Psoas muscle (tissue), 8 donors: Measurements from ENCODE around the gene ZHX3. TPM values are rescaled to one million over a fixed set of nuclear protein-coding genes. Genes with fewer than 3 reads are reported as not detected.

Experiments
- ATAC-seq, 4 donors: fragments of 200-7000 bp; cut with Tn5 transposase; one replicate each; pipeline ENCODE4 v1.9.1; 2020; ENCODE audit warnings: moderate library complexity in 3 of 4, mild to moderate bottlenecking in 2 of 4
- DNase-seq, 2 donors: peaks; one replicate each; pipeline ENCODE4 v3.0.0-alpha.2; 2020
- H3K27ac ChIP-seq: fragments of 200-600 bp; one replicate; pipeline ENCODE4 v1.8.0; 2022
- H3K27me3 ChIP-seq, 3 donors: fragments of 200-600 bp in 1 of 3; one replicate each; pipeline versions ENCODE4 v1.6.1 to v1.8.0; 2013 to 2022; ENCODE audit warnings: low read length in 2 of 3, mild to moderate bottlenecking in 2 of 3, moderate library complexity in 1 of 3; ENCODE audit not compliant: insufficient read depth in 3 of 3
- H3K36me3 ChIP-seq, 2 donors: fragments of 200-600 bp in 1 of 2; one replicate each; pipeline versions ENCODE4 v1.6.1 to v1.8.0; 2013 to 2022; ENCODE audit warnings: low read depth in 1 of 2, mild to moderate bottlenecking in 1 of 2, moderate library complexity in 1 of 2; ENCODE audit not compliant: insufficient read depth in 1 of 2
- H3K4me1 ChIP-seq: fragments of 200-600 bp; one replicate; pipeline ENCODE4 v1.8.0; 2022
- H3K4me3 ChIP-seq: fragments of 200-600 bp; one replicate; pipeline ENCODE4 v1.8.0; 2022; ENCODE audit warnings: mild to moderate bottlenecking
- H3K9me3 ChIP-seq: fragments of 200-600 bp; one replicate; pipeline ENCODE4 v1.8.0; 2022
- CTCF ChIP-seq: fragments of 200-600 bp; IDR thresholded peaks from one replicate; pipeline ENCODE4 v1.8.0; 2022; ENCODE audit warnings: antibody characterized with exemption
- WGBS, 3 donors: extraction: QIAGEN DNeasy Blood & Tissue Kit; methylation state at CpG; one replicate each; pipeline versions ENCODE4 v1.1.6 to v1.1.7; 2013; 5-methylcytosine and 5-hydroxymethylcytosine counted together
- intact Hi-C, 2 donors: fragments of 100-400 bp; cut with DNase I; formaldehyde crosslinking; loops; one replicate each; pipeline versions ENCODE4 v1.11.0 to v1.14.2; 2022
- polyA plus RNA-seq, 3 donors: library from polyadenylated mRNA; stranded (reverse); fragments of 200-250 nt; gene quantifications; one replicate each; pipeline ENCODE4 v1.2.3, GENCODE V29; 2013
- total RNA-seq, 4 donors: library from RNA; stranded (reverse); fragmentation: NEBNext Ultra II Directional in 2 of 4; extraction: Animal tissue kit (Norgen Biotek cat#: 25700) in 2 of 4; gene quantifications; one replicate each; pipeline versions ENCODE4 v1.2.1 to v1.2.4, GENCODE V29; 2021 to 2023
- donor health status: healthy with polysubstance abuse.
- donor health status: DM: no; HTN: no; CAD: no; lungs with moderate emphysema.
- donor health status: Bipolar disorder and iron deficiency.
- donor health status: healthy.
- donor health status: DM: yes; HTN: yes; CAD: no.
- donor health status: DM: no; HTN: no; CAD: no.
- donor health status: DM: no; HTN: no; CAD: no.
- donor health status: DM: yes; HTN: yes; CAD: no.

The ZHX3 gene
- total and polyA plus RNA-seq, 7 donors = 7.0 to 47.7 (median 39.6) TPM

DNA sequence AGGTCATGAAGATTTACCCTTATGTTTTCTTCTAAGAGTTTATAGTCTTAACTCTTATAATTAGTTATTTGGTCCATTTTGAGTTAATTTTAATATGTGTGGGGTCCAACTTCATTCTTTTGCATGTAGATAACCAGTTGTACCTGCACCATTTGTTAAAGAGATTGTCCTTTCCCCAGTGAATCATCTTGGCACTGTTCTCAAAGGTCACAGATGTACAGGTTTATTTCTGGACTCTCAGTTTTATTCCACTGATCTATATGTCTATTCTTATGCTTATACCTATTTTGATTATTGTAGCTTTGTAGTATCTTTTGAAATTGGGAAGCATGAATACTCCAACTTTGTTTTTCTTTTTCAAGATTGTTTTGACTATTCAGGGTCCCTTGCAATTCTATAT, 44.1 kb downstream of the ZHX3 start:
- Histone ChIP-seq H3K4me1 (peaks cover 29% of the 10 kb centered on the region), H3K27ac (no peak overlapping the region), H3K4me3 (no peak overlapping the region), H3K36me3 (peaks cover 0 to 4% of the 10 kb centered on the region in 2 donors), H3K27me3 (no peaks in the 10 kb centered on the region), H3K9me3 (no peaks in the 10 kb centered on the region)
- DNase-seq (no peak), ATAC-seq (peak in 2 of 4 donors; percentile 49 to 67)
- intact Hi-C loops = no loop called here
- no peak for TF ChIP-seq CTCF

- H3K4me3 ChIP-seq = no peak overlapping the region
- TF ChIP-seq CTCF = no peak
- 94 to 100% (median 96%) methylated on average over 1 of the region's 1 CpG for WGBS, 3 donors
- H3K27me3 ChIP-seq = no peaks in the 10 kb centered on the region
- ATAC-seq (no peak), DNase-seq (no peak)
- H3K36me3 ChIP-seq = peaks cover 0 to 13% of the 10 kb centered on the region in 2 donors
- H3K9me3 ChIP-seq = no peaks in the 10 kb centered on the region
- H3K4me1 ChIP-seq = peaks cover 29% of the 10 kb centered on the region
- no peak overlapping the region for H3K27ac ChIP-seq
- intact Hi-C loops = no loop called here
Measured at GRCh38 chr20:41272339-41272738, 45.2 kb downstream of the ZHX3 start.

DNA sequence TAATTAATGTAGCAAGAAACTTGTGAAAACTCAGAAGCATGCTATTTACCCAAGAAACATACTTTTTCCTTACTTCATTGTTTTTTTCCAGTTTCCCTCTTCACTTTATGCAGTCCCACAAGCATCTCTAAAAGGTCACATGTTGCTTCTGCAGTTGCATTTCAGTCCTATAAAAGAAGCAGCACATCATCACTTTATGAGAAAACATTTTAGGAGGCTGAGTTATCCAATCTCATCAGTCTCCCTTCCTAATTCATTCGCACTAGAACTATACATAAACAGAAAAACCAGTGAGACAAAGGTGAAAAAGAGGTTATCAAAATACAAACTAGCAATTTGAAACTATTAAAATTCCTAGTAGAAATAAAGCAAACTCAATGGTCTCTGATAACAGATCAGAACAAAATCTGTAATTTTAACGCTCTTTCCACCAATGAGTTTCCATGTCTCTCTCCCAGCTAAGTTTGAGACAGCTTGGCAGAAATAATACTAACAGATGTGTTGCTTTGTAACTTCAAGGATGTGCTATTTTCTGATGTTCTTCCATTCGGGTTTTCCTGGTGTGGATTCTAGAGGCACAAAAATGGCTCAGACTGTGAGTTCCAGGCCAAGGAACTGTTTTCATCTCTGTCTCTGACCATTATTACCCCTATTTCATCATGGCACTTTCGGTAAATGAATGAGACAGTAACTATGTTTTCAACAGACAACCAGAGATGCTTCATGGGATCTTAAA, 48.4 kb downstream of the ZHX3 start:
- no peak for TF ChIP-seq CTCF
- Histone ChIP-seq H3K36me3 (peaks cover 0 to 27% of the 10 kb centered on the region in 2 donors), H3K27me3 (no peaks in the 10 kb centered on the region), H3K9me3 (no peaks in the 10 kb centered on the region), H3K4me3 (no peak overlapping the region), H3K4me1 (peaks cover 10% of the 10 kb centered on the region), H3K27ac (no peak overlapping the region)
- DNase-seq = no peak
- intact Hi-C loops = no loop called here
- no peak for ATAC-seq
- WGBS, 3 donors = 65 to 84% (median 67%) methylated on average over 4 of the region's 4 CpGs

DNA sequence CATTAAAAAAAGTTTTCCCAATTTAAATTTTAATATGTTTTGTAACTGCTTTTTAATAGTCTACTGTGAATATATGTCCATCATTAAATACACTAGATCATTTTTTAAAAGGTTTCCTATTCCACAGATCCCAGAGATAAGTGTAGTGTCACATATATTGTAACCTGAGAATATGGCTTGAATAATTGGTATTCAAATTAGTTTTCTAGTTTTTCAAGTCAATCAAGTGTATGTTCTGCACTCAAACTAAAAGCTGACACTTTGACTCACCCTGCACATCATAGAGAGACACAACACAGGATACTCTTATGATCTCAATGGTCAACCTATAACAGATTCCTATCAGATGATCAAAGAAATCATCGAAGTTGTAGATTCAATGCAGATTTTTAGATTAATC, 49.1 kb downstream of the ZHX3 start:
- no peak for ATAC-seq
- no peak for TF ChIP-seq CTCF
- WGBS, 3 donors = 88 to 92% (median 90%) methylated on average over 1 of the region's 1 CpG

GRCh38 chr20:41265938-41266337, 51.6 kb downstream of the ZHX3 start:
- intact Hi-C loops = no loop called here
- Histone ChIP-seq H3K4me1 (peaks cover 1% of the 10 kb centered on the region), H3K4me3 (no peak overlapping the region), H3K36me3 (peaks cover 0 to 27% of the 10 kb centered on the region in 2 donors), H3K9me3 (no peaks in the 10 kb centered on the region), H3K27ac (no peak overlapping the region), H3K27me3 (no peaks in the 10 kb centered on the region)
- WGBS, 3 donors = 94 to 98% (median 96%) methylated on average over 2 of the region's 2 CpGs
- ATAC-seq (no peak), DNase-seq (no peak)
- TF ChIP-seq CTCF = no peak

More for the DNA sequence above, 49.1 kb downstream of the ZHX3 start:
- H3K27me3 ChIP-seq = no peaks in the 10 kb centered on the region
- intact Hi-C loops = no loop called here
- no peak overlapping the region for H3K4me3 ChIP-seq
- H3K4me1 ChIP-seq = peaks cover 3% of the 10 kb centered on the region
- H3K9me3 ChIP-seq = no peaks in the 10 kb centered on the region
- H3K36me3 ChIP-seq = peaks cover 0 to 27% of the 10 kb centered on the region in 2 donors
- H3K27ac ChIP-seq = no peak overlapping the region
- no peak for DNase-seq
